ENCODE results near the gene ENTPD8. TPM values are rescaled to one million over a fixed set of nuclear protein-coding genes. Genes with fewer than 3 reads are reported as not detected.
A peak's percentile ranks its signal among the peaks of the same experiment; 100 is the strongest.

Gene ENTPD8
- total and polyA plus RNA-seq, 2 of the 13 experiments (the other 11 are each of a cell fraction or from before 2014, with no cell fraction given): 0.26 to 0.44 TPM

GRCh38 chr9:137454597-137455358 lies 13.6 kb upstream of the ENTPD8 start (continued):
- TF ChIP-seq HMGXB3 (CRISPR knock-in tag; IDR thresholded peaks at IDR 0.05; ENCODE audit: borderline replicate concordance) (peak; percentile 85), BATF2 (CRISPR knock-in tag; IDR thresholded peaks at IDR 0.05) (no peak), ZNF605 (CRISPR knock-in tag; IDR thresholded peaks at IDR 0.05) (peak; percentile 87), PAF1 (CRISPR knock-in tag; IDR thresholded peaks at IDR 0.05) (peak; percentile 63; the same call in 1 of the 2 replicates), ZFX (CRISPR knock-in tag; IDR thresholded peaks at IDR 0.05; ENCODE audit: low read depth) (peak; percentile 92), SETDB1 (CRISPR knock-in tag; IDR thresholded peaks at IDR 0.05; ENCODE audit: borderline replicate concordance) (peak; percentile 85; the same call in 1 of the 2 replicates), ZBTB21 (CRISPR knock-in tag; IDR thresholded peaks at IDR 0.05) (peak; percentile 59; the same call in 1 of the 2 replicates), FOXA1 (IDR thresholded peaks at IDR 0.05) (no peak), FOXA1 (CRISPR knock-in tag; IDR thresholded peaks at IDR 0.05) (0 out of 2 replicates have a peak, but pooled peaks have one; percentile 17), ZNF607 (CRISPR knock-in tag; IDR thresholded peaks at IDR 0.05; ENCODE audit: borderline replicate concordance) (peak; percentile 96), HES4 (CRISPR knock-in tag; IDR thresholded peaks at IDR 0.05; ENCODE audit: borderline replicate concordance) (peak; percentile 88), ZNF660 (CRISPR knock-in tag; IDR thresholded peaks at IDR 0.05; ENCODE audit: borderline replicate concordance, low read depth) (no peak), ZBTB49 (CRISPR knock-in tag; IDR thresholded peaks at IDR 0.05; ENCODE audit: borderline replicate concordance) (0 out of 2 replicates have a peak, but pooled peaks have one; percentile 19), ZNF30 (CRISPR knock-in tag; IDR thresholded peaks at IDR 0.05) (peak; percentile 82; the same call in 1 of the 2 replicates), ASH2L (IDR thresholded peaks at IDR 0.05; ENCODE audit: insufficient read length, low read depth, low read length) (peak; percentile 64), JUNB (CRISPR knock-in tag; IDR thresholded peaks at IDR 0.05; ENCODE audit: borderline replicate concordance) (no peak), XBP1 (CRISPR knock-in tag; IDR thresholded peaks at IDR 0.05) (peak; percentile 77; the same call in 1 of the 2 replicates)
- TF ChIP-seq, protein P1, sequence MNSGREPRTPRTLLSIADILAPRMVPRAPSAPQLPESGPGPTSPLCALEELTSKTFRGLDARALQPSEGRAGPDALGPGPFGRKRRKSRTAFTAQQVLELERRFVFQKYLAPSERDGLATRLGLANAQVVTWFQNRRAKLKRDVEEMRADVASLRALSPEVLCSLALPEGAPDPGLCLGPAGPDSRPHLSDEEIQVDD (CRISPR knock-in tag; IDR thresholded peaks at IDR 0.05; ENCODE audit: borderline replicate concordance): peak; percentile 93; the same call in 1 of the 2 replicates
- TF ChIP-seq, protein P2, sequence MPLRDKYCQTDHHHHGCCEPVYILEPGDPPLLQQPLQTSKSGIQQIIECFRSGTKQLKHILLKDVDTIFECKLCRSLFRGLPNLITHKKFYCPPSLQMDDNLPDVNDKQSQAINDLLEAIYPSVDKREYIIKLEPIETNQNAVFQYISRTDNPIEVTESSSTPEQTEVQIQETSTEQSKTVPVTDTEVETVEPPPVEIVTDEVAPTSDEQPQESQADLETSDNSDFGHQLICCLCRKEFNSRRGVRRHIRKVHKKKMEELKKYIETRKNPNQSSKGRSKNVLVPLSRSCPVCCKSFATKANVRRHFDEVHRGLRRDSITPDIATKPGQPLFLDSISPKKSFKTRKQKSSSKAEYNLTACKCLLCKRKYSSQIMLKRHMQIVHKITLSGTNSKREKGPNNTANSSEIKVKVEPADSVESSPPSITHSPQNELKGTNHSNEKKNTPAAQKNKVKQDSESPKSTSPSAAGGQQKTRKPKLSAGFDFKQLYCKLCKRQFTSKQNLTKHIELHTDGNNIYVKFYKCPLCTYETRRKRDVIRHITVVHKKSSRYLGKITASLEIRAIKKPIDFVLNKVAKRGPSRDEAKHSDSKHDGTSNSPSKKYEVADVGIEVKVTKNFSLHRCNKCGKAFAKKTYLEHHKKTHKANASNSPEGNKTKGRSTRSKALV (CRISPR knock-in tag; IDR thresholded peaks at IDR 0.05): no peak; the same call in none of the 2 replicates
